Skeletal muscle cell (primary cell): Measurements from ENCODE around the gene ASCC3.
"Not testable (repeated sequence)": the region's sequence is repeated elsewhere in the genome, so short reads cannot be mapped to it uniquely, and the experiment has no call there.

Experiments used
- DNase-seq: peaks from one replicate; pipeline ENCODE4 v3.0.0-alpha.2; 2010; ENCODE audit warnings: low read depth
- H3K4me3 ChIP-seq: 2 replicates; pipeline ENCODE4 v1.5.1; 2011; ENCODE audit warnings: low read depth, mild to moderate bottlenecking, control low read depth, low read length, moderate library complexity

Gene ASCC3

DNA sequence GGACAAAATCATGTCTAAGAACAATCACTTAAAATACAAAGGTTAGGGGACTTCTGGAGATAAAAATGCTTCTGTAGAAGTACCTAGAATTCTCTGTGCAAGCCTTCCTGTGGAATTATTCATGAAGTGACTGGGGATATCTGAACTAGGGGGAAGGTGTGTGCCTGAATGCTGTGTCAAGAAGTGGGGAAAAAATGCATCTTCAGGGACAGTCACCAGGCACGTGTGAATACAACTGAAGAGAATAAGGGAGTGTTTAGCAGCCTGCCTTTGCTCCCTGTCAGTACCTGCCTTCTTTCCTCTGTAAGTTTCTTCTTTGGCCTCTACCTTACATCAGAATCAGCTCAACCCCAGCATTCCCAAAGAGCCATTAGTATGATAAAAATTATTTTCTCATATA is 201.0 kb downstream of the ASCC3 start:
- no peak overlapping the region for H3K4me3 ChIP-seq
- no peak for DNase-seq

GRCh38 chr6:100678027-100678426 is 203.1 kb downstream of the ASCC3 start:
- no peak overlapping the region for H3K4me3 ChIP-seq
- no peak for DNase-seq

- DNase-seq, result no peak
- no peak overlapping the region for H3K4me3 ChIP-seq
These were observed 203.9 kb downstream of the ASCC3 start for GRCh38 chr6:100677240-100677639.

GRCh38 chr6:100673641-100674040 is 207.5 kb downstream of the ASCC3 start:
- DNase-seq, result no peak
- H3K4me3 ChIP-seq, result no peak overlapping the region

DNA sequence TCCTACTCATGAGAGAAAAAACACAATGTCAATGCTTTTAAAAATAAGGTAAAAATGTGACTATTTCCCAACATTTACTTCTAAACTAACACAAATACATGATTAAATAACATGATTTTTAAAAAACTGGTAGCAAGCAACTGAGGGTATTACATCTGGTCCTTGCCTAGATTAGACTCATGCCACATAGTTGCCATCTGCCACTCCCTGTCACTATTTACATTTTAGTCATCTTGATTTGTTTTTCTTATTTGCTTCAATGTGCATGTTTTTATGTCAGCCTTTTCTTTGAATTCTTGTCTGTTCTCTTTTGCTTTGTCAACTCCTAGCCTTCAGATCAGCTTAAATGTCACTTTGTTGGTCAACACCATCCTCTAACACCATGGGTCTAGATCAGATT is 209.4 kb downstream of the ASCC3 start:
- H3K4me3 ChIP-seq, result no peak overlapping the region
- DNase-seq, result no peak

GRCh38 chr6:100670056-100670455 is 211.1 kb downstream of the ASCC3 start:
- H3K4me3 ChIP-seq, result no peak overlapping the region
- no peak for DNase-seq

- DNase-seq, result no peak
- H3K4me3 ChIP-seq, result no peak overlapping the region
These were observed 216.1 kb downstream of the ASCC3 start for GRCh38 chr6:100665041-100665380.

DNA sequence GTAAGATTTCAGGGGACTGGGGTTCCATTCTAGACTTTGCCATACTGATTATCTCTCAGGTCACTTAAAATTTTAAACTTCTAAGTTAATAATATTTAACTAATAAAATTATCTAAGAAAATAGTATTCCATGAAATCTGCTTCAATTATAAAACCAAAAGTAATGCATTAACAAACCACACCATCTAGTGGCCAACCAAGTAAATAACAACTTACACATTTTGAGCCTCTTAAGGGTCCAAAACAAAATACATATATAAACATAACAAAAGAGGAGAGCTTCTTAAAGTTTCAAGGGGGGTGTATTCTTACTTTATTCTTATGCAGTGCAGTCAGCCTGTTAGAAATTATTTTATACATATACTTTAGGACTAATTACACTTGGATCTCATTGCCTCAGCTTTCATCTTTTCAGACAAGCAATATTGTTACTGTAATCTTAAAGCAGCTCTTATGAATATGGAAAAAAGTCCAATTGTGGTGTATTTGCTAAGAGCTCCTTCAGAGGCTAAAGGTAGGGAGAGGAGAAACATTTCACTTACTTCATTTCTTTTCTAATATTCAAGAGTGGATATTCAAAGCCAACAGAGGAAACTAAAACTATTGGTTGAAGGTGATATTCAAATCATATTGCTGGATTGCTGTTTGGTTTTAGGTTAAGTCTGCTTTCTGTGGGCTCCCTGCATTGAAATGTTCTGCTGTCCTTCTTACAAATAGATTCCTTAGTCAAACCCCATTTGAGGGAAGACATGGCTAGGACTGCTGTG is 216.7 kb downstream of the ASCC3 start:
- no peak overlapping the region for H3K4me3 ChIP-seq
- peak; percentile 5 for DNase-seq

DNA sequence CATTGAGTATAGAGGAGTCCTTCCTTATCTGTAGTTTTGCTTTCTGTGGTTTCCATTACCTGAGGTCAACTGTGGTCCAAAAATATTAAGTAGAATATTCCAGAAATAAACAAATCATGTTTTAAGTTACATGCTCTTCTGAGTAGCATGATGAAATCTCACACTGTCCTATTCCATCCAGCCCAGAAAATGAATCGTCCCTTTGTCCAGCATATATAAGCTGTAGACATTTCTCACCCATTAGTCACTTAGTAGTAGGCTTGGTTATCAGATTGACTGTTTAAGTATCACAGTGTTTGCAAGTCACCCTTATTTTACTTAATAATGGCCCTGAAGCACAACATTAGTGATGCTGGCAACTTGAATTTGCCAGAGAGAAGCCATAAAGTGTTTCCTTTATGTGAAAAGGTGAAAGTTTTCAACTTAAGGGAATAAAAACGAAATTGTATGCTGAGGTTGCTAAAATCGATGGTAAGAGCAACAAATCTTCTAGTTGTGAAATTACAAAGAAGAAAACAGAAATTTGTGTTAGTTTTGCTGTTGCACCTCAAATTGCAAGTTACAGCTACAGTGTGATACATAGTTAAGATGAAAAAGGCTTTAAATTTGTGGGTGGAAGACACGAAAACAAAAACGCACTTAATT is 217.8 kb downstream of the ASCC3 start:
- no peak overlapping the region for H3K4me3 ChIP-seq
- peak; percentile 68 for DNase-seq

DNA sequence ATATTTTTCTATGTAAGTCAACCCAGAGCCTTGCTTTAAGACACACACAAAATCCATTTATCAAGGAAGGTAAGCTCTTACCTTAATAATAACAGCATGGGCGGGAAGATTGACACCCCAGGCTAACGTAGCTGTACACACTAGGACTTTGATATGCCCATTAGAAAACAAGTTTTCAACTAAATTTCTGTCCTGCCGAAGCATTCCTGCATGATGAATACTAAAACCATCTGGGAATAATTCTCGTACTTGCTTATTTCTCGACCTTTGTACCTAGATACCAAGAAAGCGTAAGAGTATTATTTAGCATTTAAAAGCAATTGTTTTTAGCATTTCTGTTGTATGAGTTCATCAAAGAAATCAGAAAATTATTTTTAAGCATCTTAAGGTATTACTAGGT is 218.9 kb downstream of the ASCC3 start:
- DNase-seq, result no peak
- H3K4me3 ChIP-seq, result no peak overlapping the region

DNA sequence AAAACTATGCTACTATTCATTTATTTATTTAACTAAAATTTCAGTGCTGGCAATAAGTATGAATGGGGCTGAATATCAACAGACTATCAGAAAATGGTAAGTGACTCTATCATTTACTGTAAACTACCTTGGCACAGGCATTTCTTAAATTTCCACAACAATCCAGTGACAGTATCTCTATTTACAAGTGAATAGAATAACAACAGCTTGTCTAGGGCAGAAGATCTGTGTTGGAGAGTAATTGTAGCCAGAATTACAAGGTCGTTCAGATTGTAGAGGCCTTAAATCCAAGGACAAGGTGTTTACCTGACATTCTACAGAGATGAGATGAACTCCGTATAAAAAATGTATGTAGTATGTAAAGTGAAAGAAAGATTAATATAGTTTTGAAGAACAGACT is 222.6 kb downstream of the ASCC3 start:
- no peak for DNase-seq
- no peak overlapping the region for H3K4me3 ChIP-seq

DNA sequence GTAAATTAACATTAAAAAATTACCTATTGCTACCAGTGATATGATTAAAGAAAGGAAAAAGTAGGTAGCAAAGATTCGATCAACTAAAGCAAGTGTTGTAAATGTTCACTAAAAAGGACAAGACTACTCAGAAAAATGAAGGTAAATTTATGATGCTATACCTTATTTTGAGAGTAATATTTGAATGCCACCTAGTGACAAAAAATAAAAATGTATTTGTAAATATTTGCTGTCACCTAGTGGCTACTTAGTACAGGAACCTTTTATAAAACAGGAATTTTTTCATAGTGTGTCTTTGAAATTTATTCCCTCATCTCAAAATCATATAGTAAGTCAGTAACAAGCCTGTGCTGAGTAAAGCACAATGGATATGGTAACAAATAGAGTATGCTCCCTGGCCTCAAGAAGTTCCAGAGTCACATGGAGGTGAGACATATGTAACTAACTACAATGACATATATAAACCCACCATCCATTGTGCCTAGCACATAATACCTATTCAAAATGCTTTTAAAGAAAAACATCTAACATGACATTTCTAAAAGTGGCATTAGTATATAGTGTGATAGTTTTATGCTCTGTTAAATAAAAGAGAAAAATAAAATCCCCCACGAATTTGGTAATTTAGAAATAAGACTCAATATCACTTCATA is 223.3 kb downstream of the ASCC3 start:
- DNase-seq, result no peak
- H3K4me3 ChIP-seq, result no peak overlapping the region

GRCh38 chr6:100641147-100641546 is 240.0 kb downstream of the ASCC3 start:
- not testable (repeated sequence) for DNase-seq, H3K4me3 ChIP-seq

- DNase-seq, result peak; percentile 67
- H3K4me3 ChIP-seq, result no peak overlapping the region
These were observed 247.9 kb downstream of the ASCC3 start for GRCh38 chr6:100633096-100633777.

GRCh38 chr6:100630536-100630935 is 250.6 kb downstream of the ASCC3 start:
- no peak overlapping the region for H3K4me3 ChIP-seq
- DNase-seq, result no peak

- DNase-seq, result no peak
These were observed 253.0 kb downstream of the ASCC3 start for GRCh38 chr6:100627911-100628758.

GRCh38 chr6:100626721-100627120 is 254.4 kb downstream of the ASCC3 start:
- no peak for DNase-seq
- H3K4me3 ChIP-seq, result no peak overlapping the region

More at GRCh38 chr6:100627911-100628758, 253.0 kb downstream of the ASCC3 start:
- no peak overlapping the region for H3K4me3 ChIP-seq

GRCh38 chr6:100622907-100623692 is 258.0 kb downstream of the ASCC3 start:
- no peak overlapping the region for H3K4me3 ChIP-seq

More at GRCh38 chr6:100622907-100623692, 258.0 kb downstream of the ASCC3 start:
- DNase-seq, result peak; percentile 39
